OCI-M2 (cell line): ENCODE data around the gene MN1.

ENCODE experiments used
- DNase-seq: peaks from one replicate; lab custom pipeline; 2025; ENCODE audit not compliant: unreplicated experiment; lab: John Stamatoyannopoulos, UW

Gene MN1

DNA sequence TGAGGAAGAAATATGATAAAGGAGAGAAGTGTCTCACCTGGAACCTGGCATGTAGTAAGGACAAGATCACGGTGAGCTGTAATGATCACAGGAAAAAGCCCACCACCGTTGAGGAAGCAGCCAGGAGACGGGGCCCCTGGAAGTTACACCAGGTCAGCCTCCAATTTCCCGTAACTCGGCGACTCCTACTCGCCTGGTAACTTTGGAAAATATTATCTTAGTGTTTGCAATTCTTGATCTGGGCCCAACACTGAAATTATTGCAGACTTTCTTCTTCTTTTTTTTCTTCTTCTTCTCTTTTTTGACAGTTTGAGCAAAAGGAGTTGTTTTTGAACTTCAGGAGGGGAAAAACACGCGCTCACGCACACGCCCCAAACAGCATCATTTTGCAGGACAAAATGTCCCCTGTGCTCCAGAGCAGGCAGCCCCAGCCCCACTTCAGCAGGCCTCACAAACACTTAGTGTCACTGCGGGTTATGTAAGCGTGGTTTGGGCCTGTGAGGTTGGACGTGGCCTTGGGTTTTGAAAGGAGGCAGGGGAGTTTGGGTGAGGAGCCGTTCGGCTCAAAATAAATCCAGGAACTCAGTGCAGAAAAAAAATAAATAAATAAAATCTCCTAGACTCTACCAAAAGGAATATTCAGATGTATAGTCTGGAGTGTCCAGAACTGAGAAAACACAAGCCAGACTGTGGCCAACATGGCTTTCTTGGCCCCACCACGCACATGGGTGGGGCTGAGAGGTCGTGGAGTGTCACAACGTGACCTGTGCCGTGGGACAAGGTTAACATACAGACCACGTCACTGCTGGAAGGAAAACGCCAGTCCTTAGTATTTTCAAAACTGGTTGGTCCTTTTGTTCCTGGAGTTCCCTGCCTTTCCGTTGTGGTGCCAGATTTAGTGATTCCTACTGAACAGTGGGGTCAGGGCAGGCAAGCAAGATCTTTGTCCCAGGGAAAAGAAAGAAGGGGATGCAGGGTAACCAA is 26.3 kb upstream of the MN1 start:
- no peak for DNase-seq

DNA sequence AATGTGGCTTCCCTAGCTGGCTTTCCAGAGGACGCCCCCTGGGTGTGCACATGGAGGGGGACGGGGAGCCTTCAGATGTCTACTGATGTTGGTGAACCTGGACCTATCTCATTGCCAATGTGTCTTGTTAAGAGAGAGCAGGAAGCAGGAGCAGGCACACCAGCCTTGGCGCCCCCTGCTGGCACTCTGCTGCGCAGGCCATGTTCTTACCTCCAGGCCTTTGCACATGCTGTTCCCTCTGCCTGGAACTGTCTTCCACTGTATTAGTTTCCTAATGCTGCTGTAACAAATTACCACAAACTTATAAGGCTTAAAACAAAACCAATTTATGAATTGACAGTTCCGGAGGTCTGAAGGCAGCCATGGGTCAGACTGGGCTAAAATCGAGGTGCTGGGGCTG is 23.6 kb upstream of the MN1 start:
- DNase-seq = no peak

DNA sequence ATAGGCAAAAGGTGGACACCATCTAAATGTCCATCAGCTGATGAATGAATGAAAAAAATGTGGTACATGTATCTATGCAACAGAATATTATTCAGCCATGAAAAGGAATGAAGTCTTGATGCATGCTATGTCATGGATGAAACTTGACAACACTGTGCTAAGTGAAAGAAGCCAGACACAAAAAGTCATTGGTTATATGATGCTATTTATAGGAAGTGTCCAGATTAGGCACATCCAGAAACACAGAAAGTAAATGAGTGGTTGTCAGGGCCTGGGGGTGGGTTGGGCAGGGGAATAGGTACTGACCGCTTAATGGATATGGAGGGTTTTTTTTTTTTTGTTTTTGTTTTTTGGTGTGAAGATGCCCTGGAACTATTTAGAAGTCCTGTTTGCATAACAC is 21.7 kb upstream of the MN1 start:
- no peak for DNase-seq

DNA sequence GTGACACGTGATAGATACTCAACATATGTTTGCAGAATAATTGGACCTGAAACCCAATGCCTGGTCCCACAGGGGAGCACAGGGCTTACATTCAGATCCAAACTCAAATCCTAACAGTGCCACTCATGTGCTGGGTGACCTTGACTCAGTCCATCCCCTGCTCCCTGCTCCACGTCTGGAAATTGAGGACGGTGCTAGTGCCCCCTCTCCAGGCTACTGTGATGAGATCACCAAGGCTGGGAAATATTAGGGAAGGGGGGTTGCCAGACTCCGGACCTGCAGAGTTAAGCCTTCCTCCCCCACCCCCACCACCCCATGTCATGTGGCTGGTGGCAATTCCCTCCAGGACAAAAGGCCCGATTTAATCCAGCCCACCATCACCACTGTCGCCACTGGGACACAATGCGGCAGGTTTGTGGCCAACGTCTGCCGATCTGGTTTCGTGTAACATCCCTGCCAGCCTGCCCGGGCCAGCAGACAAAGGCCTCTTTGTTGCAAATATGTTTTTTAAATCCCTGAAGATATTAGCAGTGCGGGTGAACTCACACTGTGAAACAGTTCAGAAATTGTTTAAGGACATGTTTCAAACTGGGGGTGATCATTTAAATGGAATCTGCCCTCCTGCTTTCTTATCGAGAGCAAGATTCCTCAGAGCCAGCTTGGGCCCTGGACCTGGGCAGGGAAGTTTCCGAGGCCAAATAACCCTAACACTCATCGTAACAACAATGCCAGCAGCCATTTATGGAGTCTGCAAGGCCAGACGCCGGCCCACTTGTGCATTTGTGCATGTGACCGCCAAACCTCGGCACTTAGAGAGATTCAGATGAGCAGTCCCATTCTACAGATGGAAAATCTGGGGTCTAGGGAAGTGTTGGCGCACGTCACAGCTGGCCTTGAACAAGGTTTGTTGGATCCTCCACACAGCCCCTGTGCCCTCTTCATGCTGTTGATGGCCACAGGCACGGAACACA is 19.6 kb upstream of the MN1 start:
- no peak for DNase-seq

DNA sequence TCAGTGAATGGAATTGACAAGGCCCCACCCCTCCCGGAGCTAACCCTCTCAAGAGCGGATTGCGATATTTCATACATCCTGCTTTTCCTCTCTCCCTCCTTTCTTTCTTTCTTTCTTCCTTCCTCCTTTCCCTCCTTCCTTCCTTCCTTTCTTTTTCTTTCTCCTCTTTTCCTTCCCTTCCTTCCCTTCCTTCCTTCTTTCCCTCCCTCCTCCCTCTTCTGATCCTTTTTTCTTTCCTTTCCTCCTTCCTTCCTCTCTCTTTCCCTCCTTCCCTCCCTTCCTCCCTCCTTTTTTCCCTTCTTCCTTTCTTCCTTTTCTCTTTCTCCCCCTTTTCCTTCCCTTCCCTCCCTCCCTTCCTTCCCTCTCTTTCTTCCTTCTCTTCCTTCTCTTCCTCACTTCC is 15.0 kb upstream of the MN1 start:
- no peak for DNase-seq

DNA sequence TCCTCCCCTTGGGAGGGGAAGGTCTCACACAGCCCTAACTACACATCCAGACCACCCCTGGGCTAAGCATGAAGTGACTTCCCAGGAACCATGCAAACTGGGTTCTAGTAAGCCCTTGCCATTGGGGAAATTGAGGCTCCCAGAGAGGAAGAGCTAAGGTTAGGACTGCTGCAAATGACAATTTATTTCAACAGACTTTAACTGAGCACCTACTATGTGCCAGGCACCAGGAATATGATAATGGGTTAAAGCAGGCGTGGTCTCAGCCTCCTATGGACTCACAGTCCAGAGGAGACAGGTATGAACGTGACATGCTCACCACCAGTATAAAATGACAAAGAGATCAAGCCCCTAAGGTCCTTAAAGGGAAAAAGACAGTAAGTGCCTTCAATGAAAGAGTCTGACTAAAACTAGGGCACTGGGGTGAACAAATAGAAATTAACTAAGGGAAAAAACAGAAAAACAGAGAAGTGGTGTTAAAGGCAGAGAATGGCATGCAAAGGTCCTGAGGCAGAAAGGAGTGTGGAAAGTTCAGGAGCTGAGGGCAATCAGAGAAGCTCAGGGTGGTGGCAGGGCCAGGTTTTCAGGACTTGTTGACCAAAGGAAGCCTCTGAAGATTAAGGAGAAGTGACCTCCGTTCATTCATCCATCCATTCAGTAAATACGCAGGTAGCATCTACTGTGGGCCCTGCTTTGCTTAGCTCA is 14.4 kb upstream of the MN1 start:
- DNase-seq = no peak

DNA sequence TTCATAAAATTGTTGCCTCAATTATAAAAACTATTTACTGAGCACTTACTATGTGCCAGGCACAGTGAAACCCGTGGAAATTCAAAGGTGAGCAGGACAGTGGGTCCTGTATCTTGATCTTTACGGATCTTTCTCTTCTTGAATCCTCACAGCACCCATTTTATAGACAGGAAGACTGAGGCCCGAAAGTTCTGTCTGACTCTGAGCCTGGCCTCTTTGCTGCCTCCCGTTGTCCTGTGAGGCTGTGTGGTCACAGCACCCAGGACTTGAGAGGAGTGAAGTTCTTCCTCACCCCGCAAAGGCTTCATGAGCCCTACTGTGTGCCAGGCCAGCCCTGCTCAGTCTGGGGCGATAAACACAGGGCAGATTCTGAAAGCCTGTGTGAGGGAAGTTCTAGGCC is 13.4 kb upstream of the MN1 start:
- no peak for DNase-seq

DNA sequence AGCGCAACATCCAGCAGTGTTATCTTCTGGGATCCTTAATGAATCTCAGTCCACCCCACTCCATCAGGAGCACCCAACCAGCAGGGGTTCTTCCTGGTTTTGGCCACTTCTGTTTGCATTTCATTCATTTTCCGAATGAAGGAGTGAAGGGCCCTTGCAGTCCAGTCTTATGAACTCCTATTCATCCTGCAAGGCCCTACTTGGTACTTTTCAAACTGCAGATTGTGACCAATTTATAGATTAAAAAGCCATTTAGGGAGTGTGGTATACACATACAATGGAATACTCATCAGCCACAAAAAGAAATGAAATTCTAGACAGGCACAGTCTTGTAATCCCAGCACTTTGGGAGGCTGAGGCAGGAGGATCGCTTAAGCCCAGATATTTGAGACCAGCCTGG is 10.2 kb upstream of the MN1 start:
- DNase-seq = no peak

DNA sequence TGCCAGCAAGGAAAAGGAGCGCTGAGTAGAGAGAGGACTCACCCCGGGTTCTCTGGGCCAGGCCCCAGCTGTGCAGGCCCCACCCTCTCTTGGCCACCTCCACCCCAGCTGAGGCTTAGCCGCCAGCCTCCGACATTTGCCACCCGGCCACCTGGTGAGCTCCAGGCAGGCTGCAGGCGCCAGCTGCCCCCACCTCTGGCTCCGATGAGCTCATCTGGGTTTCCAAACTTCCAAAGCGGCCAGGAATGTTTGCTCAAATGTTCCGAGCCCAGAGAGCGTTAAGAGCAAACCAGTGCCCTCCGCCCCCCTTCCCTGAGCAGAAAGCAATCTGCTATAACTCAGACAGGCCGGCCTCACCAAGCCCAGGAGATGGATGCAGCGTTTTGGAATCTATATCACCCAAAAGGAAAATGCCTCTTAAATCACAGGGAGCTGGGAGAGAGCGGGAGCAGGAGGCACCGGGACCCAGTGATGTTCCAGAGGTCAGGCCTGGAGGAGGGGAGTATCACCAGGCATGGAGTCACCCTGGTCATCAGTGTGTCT is 9.1 kb upstream of the MN1 start:
- DNase-seq = no peak

DNA sequence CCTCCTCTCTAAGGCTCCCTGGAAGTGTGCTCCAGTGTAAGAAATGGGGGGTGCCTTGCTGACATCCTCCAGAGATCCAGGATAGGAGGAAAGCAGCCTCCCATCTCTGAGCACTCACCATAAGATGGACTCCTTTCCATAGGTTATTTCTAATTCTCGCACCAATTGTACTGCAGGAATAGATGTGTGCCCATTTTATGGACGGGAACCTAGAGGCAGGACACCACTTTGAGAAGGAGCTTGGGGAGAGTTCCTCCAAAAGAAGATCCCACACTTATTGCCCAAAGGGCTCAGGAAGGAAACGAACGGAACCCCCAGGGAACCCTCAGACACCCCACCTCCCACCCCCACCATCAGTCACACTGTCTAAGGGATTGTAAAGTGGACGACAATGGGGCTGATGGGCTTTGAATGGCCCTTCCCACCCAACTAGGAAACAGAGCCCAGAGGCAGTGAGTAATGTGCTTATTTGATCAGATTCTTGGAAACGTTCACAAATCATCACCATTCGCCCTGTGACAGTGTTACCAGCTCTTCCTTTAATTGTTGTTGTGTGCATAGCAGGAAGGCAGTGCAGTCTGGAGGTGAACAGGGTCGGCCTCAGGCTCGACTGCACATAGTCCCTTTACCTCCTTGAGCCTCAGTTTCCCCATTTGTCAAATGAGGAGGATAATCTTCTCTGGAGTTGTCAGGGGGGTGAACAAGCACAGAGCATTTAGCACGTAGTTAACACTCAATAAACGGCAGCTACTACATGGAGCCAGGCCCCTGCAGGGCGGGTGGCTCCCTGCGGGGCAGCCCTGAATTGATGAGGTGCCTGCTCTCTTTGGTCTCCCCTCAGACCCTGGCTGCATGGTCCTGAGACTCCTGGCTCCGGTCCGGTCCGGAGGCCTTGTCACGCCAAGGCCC is 8.4 kb upstream of the MN1 start:
- DNase-seq = no peak

DNA sequence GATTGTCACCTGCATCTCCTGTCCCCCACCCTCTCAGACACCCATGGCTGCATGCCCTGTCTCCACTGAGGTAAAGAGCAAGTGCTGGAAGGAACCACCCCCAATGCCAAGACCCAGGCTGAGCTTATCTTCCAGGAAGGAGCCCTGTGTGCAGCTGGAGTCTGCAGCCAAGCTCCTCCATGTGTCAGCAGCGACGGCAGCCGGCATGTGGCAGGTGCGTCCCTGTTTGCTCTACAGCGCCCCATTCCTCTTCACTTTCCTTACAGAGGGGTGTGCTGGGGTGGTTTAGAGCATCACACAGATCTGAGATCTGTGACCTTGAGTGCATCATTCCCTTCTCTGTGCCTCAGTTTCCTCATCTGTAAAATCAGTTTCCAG is 7.7 kb upstream of the MN1 start:
- DNase-seq = no peak

DNA sequence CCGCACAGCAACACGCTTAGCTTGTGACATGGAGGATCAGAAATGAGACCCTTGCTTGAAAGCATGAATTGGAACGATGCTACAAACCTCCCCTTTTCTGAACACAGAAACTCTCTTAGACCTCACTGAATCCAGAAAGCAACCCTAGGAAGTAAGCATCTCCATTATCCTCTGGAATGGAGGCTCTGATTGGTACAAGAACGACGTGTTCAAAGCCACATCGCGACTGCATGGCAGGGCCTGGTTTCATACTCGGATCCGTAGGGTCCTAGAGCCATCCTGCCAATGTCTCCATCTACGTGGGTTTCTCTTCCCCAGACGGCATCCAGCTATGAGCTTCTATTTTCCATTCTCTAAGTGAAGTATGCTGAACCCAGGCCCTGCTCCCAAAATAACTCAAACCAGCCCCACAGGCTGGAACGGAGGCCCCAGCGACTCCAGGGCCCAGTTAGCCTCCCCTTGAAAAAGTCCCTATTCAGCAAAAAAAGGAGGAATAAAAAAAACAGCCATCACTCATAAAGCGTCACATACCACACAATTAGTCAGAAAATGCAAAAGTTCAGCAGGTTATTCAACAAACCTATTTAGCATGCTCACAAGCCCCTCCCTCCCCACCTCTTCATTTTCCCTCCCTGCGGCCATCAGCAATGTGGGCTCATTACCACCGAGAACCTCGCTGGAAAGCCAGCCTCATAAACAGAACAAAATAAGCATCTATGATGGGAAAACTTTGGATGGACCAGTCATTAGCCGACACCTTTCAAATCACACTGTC is 7.1 kb upstream of the MN1 start:
- no peak for DNase-seq

DNA sequence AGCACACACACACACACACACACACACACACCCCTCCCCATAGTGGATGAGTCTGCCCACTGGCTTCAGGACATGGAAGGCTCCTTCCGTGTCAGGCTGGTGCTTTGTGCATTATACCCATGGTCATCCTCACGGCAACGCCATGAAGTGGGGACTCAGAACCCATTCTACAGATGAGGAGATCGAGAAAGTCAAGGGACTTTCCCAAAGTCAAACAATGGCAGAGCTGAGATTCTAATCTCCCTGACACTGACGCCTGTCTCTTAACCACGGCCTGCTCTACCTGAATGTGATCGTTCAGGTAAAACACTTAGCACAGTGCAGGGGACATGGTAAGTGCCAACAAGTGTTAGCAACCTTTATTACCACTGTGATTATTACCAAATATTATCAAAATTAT is 4.3 kb upstream of the MN1 start:
- DNase-seq = no peak

DNA sequence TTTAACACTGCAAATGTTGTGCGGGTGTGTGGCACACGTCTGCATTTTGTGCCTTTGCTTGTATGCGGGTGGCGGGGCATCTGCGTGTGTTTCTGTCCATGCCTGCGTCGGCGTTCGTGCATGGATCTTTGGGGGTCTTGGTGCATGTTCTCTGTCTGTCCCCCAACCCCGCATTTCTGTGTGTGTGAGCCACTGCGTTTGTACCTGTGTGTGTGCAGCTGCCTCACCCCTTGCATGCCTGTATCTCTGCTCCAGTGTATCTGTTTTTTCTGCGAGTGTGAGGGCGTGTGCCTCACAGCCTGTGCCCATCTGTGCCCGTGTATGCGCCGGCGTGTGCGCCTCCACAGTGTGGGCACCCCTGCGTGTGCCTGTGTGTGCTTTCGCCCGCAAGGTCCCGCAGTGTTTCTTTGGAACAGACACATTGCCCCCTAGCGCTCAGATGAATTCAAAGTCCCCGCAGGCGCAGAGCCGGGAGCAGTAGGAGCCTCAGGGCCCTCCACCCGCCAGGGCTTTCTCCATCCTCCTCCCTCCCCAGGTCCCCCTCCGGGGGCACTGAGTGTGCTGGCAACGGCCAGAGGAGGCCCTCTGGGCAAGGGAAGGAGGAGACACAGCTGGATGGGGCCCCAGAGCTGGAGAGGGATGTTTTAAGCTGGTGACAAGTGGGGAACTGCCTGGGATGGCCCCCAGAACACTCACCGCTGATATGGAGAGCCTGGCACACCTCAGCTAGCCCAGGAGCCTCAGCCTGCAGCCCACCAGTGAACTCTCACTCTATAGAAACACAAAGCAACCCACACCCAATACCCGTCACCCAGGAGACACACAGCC is 3.1 kb upstream of the MN1 start:
- no peak for DNase-seq

DNA sequence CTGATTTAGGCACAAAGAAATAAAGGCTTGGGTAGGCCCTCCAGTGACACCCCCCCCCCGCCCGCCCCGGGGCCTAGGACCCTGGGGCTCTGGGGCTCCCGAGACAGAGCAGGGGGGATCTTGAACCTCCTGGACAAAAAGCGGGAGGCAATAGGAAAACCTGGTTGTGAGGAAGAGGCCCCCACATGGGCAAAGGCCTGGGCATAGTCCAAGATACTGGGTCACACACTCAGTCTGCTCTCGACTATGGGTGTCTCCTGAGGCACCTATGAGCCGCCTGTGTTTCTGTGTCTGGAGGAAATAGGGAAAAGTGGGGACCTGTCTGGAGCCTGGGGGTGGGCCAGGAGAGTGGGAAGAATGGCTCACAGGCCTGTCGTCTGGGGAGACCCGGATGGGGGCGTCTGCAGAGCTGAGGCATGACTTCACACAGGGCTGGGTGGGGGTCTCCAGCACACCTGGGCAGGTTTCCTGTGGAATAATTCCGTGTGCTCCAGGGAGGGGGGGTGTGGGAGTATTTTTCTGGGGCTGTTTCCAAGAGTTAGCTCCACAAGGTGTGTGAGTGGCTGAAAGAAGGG is 2.4 kb upstream of the MN1 start:
- DNase-seq = no peak

DNA sequence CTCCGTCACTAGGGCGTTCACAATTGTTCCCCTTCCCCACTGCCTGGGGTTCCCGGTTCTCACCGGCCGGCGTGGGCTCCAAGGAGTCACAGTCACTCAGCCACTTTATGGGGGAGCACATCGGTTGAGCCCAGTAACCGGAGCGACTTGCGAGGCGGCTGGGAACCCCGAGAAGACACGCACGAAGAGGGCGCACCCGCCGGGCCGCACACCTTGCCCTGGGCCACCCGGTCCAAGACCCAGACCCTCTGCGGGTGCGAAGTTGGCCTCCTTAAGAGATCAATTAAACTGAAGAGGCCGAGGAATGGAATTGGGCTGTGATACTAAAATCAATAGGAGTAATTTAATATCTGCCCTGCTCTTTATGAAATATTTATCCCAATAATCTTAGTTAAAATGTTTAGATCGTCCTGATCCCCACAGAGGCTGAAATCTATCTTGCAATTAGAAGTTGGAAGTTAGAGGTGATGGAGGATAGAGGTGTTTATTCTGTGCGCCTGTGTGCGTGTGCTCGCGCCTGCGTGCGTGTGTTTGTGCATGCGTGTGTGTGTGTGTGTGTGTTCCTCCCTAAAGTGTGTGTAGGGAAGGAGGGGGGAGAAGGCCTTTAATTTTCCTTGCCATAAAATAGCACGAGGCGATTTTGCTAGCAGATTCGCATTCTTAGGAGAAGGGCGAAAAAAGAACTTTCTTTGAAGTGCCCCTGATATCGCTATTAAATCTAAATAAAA is 954 bp upstream of the MN1 start:
- DNase-seq = no peak

DNA sequence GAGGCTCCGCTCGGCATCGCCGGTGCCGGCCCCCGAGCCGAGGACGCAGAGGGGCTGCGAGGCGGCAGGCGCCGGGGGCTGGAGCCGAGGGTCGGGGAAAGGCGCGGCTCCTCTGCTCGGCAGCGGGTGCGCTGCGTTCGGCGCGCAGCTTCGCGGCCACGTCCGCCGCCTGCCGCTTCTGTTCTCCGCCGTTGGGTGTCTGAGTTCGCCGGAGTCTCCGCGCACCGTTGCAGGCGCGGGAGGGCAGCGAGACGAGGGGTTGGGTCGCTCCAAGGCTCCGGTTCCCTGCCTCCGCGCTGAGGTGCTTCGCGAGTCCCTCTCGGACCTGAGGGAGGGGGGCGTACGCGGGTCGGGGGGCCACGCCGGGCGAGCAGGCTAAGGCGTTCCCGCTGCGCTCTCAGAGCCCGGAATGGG is 347 bp downstream of the MN1 start:
- no peak for DNase-seq
